ENCODE data around the gene WDR82.

DNA sequence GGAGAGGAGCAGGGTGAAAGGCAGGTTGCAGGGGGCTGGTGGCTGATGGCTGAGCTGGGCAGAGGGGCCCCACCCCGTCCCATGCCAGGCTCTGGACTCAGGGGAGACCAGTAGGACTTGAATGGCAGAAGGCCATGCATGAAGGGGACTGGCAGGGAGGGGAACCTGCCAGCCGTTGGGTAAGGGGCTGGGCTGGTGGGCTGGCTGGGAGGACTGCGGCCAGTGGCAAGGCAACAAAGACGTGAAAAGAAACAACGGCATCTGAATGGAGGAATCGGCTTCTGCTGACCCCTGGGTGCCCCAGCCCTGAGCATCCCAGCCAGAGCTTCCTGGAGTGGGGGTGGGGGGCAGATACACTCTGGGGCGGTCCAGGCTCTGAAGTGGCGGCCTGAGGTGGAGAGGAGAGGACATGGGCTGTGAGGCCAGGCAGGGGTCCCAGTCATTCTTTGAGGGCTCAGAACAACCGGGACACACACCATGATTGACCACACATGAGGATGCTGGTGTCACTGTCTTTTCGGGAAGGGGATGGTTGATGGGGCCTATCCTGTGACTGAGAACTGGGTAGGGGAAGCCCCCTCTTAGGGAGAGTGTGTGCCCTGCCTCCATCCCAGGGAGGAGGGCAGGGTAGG is 20.9 kb upstream of the WDR82 start:
- TF ChIP-seq POLR2A (IDR thresholded peaks at IDR 0.05; ENCODE audit: low read depth, low read length): no peak
- TF ChIP-seq, protein P1, sequence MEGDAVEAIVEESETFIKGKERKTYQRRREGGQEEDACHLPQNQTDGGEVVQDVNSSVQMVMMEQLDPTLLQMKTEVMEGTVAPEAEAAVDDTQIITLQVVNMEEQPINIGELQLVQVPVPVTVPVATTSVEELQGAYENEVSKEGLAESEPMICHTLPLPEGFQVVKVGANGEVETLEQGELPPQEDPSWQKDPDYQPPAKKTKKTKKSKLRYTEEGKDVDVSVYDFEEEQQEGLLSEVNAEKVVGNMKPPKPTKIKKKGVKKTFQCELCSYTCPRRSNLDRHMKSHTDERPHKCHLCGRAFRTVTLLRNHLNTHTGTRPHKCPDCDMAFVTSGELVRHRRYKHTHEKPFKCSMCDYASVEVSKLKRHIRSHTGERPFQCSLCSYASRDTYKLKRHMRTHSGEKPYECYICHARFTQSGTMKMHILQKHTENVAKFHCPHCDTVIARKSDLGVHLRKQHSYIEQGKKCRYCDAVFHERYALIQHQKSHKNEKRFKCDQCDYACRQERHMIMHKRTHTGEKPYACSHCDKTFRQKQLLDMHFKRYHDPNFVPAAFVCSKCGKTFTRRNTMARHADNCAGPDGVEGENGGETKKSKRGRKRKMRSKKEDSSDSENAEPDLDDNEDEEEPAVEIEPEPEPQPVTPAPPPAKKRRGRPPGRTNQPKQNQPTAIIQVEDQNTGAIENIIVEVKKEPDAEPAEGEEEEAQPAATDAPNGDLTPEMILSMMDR (conservative IDR thresholded peaks at IDR 0.05; ENCODE audit: low read depth, low read length): no peak
- no peak for TF ChIP-seq FOS (IDR thresholded peaks at IDR 0.05; ENCODE audit: low read depth, low read length)
- TF ChIP-seq BHLHE40 (IDR thresholded peaks at IDR 0.05; ENCODE audit: low read depth, low read length): no peak
- no peak for TF ChIP-seq NFE2L2 (IDR thresholded peaks at IDR 0.05; ENCODE audit: low read depth, low read length)
- TF ChIP-seq CEBPB (IDR thresholded peaks at IDR 0.05; ENCODE audit: low read depth, low read length): no peak
- no peak for TF ChIP-seq RFX5 (IDR thresholded peaks at IDR 0.05; ENCODE audit: low read depth, low read length)
- TF ChIP-seq MAZ (IDR thresholded peaks at IDR 0.05; ENCODE audit: borderline replicate concordance, low read depth, low read length): no peak
- TF ChIP-seq, protein P2, sequence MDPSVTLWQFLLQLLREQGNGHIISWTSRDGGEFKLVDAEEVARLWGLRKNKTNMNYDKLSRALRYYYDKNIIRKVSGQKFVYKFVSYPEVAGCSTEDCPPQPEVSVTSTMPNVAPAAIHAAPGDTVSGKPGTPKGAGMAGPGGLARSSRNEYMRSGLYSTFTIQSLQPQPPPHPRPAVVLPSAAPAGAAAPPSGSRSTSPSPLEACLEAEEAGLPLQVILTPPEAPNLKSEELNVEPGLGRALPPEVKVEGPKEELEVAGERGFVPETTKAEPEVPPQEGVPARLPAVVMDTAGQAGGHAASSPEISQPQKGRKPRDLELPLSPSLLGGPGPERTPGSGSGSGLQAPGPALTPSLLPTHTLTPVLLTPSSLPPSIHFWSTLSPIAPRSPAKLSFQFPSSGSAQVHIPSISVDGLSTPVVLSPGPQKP (IDR thresholded peaks at IDR 0.05; ENCODE audit: borderline replicate concordance, low read depth, low read length): no peak
- TF ChIP-seq MAFK (IDR thresholded peaks at IDR 0.05; ENCODE audit: low read depth, low read length): no peak
- TF ChIP-seq, protein P3, sequence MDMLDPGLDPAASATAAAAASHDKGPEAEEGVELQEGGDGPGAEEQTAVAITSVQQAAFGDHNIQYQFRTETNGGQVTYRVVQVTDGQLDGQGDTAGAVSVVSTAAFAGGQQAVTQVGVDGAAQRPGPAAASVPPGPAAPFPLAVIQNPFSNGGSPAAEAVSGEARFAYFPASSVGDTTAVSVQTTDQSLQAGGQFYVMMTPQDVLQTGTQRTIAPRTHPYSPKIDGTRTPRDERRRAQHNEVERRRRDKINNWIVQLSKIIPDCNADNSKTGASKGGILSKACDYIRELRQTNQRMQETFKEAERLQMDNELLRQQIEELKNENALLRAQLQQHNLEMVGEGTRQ (IDR thresholded peaks at IDR 0.05; ENCODE audit: low read depth, low read length): no peak
- no peak for TF ChIP-seq MXI1 (IDR thresholded peaks at IDR 0.05; ENCODE audit: borderline replicate concordance, low read depth, low read length)

Measured in IMR-90 (cell line).